Uterus (tissue), 4 donors: Measurements from ENCODE around the gene MIPEP. TPM values are rescaled to one million over a fixed set of nuclear protein-coding genes. Genes with fewer than 3 reads are reported as not detected.
"Not testable (repeated sequence)": the region's sequence is repeated elsewhere in the genome, so short reads cannot be mapped to it uniquely, and the experiment has no call there.

Experiments used
- DNase-seq, 2 donors: peaks; one replicate each; pipeline ENCODE4 v3.0.0-alpha.2; 2019 to 2020
- H3K27ac ChIP-seq, 2 donors: fragments of 200-600 bp; sonication (generic); 1 replicate in 1 of 2; 2 replicates in 1 of 2; pipeline ENCODE4 v1.5.1; 2016 to 2018
- H3K27me3 ChIP-seq, 2 donors: fragments of 200-600 bp; sonication (generic); one replicate each; pipeline ENCODE4 v1.5.1; 2018 to 2019; ENCODE audit warnings: control low read depth in 1 of 2
- H3K36me3 ChIP-seq, 2 donors: fragments of 200-600 bp; sonication (generic); one replicate each; pipeline ENCODE4 v1.5.1; 2019; ENCODE audit warnings: control low read depth in 1 of 2
- H3K4me1 ChIP-seq, 2 donors: fragments of 200-600 bp; sonication (generic); one replicate each; pipeline ENCODE4 v1.5.1; 2018 to 2019; ENCODE audit warnings: control low read depth in 1 of 2
- H3K4me3 ChIP-seq, 2 donors: fragments of 200-600 bp; sonication (generic); 1 replicate in 1 of 2; 2 replicates in 1 of 2; pipeline ENCODE4 v1.5.1; 2018 to 2019; ENCODE audit warnings: mild to moderate bottlenecking in 1 of 2
- H3K9me3 ChIP-seq, 2 donors: fragments of 200-600 bp; sonication (generic); one replicate each; pipeline ENCODE4 v1.5.1; 2019; ENCODE audit warnings: control low read depth in 1 of 2
- CTCF ChIP-seq, 4 experiments: fragments of 200-600 bp in 2 of 4; fragments of 450-650 bp in 2 of 4; sonication (generic) in 2 of 4; IDR thresholded peaks; one replicate each; pipeline ENCODE4 v1.5.1; 2016 to 2019; ENCODE audit warnings: antibody characterized with exemption in 4 of 4, mild to moderate bottlenecking in 2 of 4, moderate library complexity in 1 of 4
- POLR2A ChIP-seq, 2 donors: fragments of 450-650 bp; IDR thresholded peaks; one replicate each; pipeline ENCODE4 v1.6.1; 2016; ENCODE audit warnings: antibody characterized with exemption in 2 of 2, mild to moderate bottlenecking in 1 of 2, moderate library complexity in 1 of 2
- intact Hi-C: fragments of 100-400 bp; cut with DNase I; formaldehyde crosslinking; loops from one replicate; pipeline ENCODE4 v1.15.1; 2023; ENCODE audit warnings: low total_unique reads
- total RNA-seq, 4 donors: library from RNA; depleted of rRNA in 3 of 4; stranded (reverse); fragments of >200 nt in 3 of 4; gene quantifications; one replicate each; pipeline versions ENCODE4 v1.1.0 to v1.2.4, GENCODE V29; 2014 to 2023
- donor health status: DM: yes; HTN: yes; CAD: no.

The MIPEP gene
- total RNA-seq, 4 donors from 2014 or later = 0.77 to 31.5 (median 19.3) TPM

DNA sequence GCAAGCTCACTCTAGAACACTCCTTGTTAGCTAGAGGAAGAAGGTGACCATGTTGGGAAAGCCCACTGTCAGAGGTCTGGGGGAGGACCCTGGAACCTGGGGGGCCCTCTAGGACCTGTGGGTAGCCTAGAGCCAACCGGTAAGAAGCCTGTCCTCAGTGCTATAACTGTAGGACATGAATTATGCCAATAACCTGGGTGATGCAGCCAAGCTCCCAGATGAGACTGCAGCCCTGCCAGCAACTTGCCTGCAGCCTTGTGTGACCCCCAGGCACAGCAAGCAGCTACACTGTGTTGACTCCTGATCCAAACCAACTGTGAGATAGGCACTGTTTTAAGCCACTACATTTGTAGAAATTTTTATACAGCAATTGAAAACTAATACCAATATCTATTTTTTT, 122.3 kb downstream of the MIPEP start:
- no peak for DNase-seq
- H3K36me3 ChIP-seq = no peaks in the 10 kb centered on the region
- H3K4me1 ChIP-seq = no peaks in the 10 kb centered on the region
- intact Hi-C loops = no loop called here
- no peak overlapping the region for H3K27ac ChIP-seq
- H3K27me3 ChIP-seq = no peaks in the 10 kb centered on the region
- no peak overlapping the region for H3K4me3 ChIP-seq
- no peak for TF ChIP-seq CTCF (IDR thresholded peaks at IDR 0.05)
- TF ChIP-seq POLR2A (IDR thresholded peaks at IDR 0.05) = no peak
- no peaks in the 10 kb centered on the region for H3K9me3 ChIP-seq

DNA sequence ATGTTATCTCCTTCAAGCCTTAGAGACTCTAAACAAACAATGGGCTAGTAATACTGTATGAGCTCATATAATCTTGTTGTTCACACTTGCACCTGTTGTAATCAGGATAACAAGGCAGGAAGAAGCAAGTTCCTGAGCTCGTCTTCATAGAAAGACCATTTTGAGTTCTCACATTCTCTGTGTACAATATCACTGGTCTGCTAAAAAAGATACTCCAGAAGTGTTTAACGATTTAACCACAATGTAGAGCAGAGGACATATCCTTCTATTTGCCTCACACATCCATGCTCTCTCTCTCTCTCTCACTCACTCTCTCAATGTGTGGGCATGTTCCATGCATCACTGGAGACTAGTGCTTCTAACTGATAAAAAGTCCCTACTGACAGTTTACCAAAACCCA, 122.9 kb downstream of the MIPEP start:
- H3K36me3 ChIP-seq = no peaks in the 10 kb centered on the region
- H3K9me3 ChIP-seq = no peaks in the 10 kb centered on the region
- DNase-seq = no peak
- no peak overlapping the region for H3K27ac ChIP-seq
- no peaks in the 10 kb centered on the region for H3K27me3 ChIP-seq
- TF ChIP-seq POLR2A (IDR thresholded peaks at IDR 0.05) (no peak), CTCF (IDR thresholded peaks at IDR 0.05) (no peak)
- H3K4me3 ChIP-seq = no peak overlapping the region
- H3K4me1 ChIP-seq = no peaks in the 10 kb centered on the region
- intact Hi-C loops = no loop called here

DNA sequence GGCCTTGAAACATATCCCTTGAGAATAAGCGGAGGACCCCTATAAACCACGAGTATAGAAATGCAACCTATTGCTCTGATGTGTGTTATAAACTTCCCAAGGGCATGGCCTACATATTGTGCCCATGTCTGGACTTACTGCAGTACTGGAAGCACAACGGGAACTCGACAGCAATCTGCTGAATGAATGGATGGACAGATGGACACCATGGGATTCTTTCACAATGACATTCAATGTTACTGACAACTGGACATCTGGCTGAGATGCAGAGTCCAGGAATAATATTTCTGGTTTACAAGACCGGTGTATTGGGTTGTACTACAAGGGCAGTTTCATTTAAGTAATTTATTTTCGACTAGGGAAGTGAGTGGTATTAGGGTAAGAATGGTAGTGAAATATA, 123.7 kb downstream of the MIPEP start:
- Histone ChIP-seq H3K36me3 (no peaks in the 10 kb centered on the region), H3K4me1 (no peaks in the 10 kb centered on the region), H3K4me3 (no peak overlapping the region), H3K9me3 (no peaks in the 10 kb centered on the region), H3K27ac (no peak overlapping the region), H3K27me3 (no peaks in the 10 kb centered on the region)
- DNase-seq = no peak
- intact Hi-C loops = no loop called here
- TF ChIP-seq POLR2A (IDR thresholded peaks at IDR 0.05) (no peak), CTCF (IDR thresholded peaks at IDR 0.05) (no peak)

DNA sequence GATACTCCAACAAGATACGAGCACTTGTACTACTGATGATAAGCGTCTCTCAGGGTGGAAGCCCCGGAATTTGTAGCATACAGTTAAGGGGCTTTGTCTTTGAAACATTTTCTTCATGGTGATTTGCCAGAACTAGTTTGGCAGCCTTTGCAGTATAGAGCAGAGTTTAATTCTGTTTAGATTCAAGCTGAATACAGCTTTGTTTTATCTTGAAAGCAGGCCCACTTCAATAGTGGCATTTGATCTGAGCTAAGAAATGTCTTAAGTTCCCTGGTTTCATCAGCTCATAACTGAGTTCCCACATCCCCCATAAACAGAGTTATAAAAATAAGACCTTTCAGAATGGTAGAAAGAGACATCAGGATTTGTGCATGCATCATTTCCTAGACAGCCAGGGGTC, 125.9 kb downstream of the MIPEP start:
- no peak overlapping the region for H3K27ac ChIP-seq
- TF ChIP-seq POLR2A (IDR thresholded peaks at IDR 0.05) = no peak
- no peak for TF ChIP-seq CTCF (IDR thresholded peaks at IDR 0.05)
- no peak for DNase-seq

DNA sequence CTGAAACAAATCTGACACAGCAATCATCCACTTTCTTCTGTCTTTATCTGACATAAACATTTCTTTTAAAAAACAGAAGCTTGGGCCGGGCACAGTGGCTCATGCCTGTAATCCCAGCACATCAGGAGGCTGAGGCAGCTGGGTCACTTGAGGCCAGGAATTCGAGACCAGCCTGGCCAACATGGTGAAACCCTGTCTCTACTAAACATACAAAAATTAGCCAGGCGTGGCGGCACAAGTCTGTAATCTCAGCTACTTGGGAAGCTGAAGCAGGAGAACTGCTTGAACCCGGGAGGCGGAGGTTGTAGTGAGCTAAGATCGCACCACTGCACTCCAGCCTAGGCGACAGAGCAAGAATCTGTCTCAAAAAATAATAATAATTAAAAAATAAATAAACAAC, 127.4 kb downstream of the MIPEP start:
- intact Hi-C loops, H3K27ac ChIP-seq, H3K9me3 ChIP-seq, H3K27me3 ChIP-seq, H3K36me3 ChIP-seq, H3K4me1 ChIP-seq, DNase-seq, H3K4me3 ChIP-seq: not testable (repeated sequence)

More for the DNA sequence above, 125.9 kb downstream of the MIPEP start:
- intact Hi-C loops = no loop called here
- Histone ChIP-seq H3K9me3 (no peaks in the 10 kb centered on the region), H3K4me3 (no peak overlapping the region), H3K4me1 (no peaks in the 10 kb centered on the region), H3K27me3 (no peaks in the 10 kb centered on the region), H3K36me3 (no peaks in the 10 kb centered on the region)

- Histone ChIP-seq H3K4me3 (no peak overlapping the region), H3K9me3 (no peaks in the 10 kb centered on the region), H3K27me3 (no peaks in the 10 kb centered on the region), H3K4me1 (peaks cover 0 to 3% of the 10 kb centered on the region in 2 donors), H3K36me3 (no peaks in the 10 kb centered on the region), H3K27ac (no peak overlapping the region)
- intact Hi-C loops = no loop called here
- DNase-seq = no peak
- no peak for TF ChIP-seq CTCF (IDR thresholded peaks at IDR 0.05)
- TF ChIP-seq POLR2A (IDR thresholded peaks at IDR 0.05) = no peak
Observed at GRCh38 chr13:23760000-23760399, 129.2 kb downstream of the MIPEP start.
